Measurements from ENCODE around the gene TRPM5.

DNA sequence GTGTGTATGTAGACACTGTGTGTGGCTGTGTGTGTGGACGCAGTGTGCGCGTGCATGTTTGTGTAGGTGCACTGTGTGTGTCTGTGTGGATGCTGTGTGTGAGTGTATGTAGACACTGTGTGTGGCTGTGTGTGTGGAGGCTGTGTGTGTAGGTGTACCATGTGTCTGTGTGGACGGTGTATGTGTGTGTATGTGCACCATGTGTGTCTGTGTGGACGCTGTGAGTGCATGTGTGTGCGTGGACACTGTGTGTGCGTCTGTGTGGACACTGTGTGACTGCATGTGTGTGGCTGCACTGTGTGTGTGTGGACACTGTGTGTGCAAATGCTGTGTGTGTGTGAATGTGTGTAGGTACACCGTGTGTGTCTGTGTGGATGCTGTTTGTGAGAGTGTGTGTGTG, 10.3 kb downstream of the TRPM5 start:
- TF ChIP-seq, protein P1, sequence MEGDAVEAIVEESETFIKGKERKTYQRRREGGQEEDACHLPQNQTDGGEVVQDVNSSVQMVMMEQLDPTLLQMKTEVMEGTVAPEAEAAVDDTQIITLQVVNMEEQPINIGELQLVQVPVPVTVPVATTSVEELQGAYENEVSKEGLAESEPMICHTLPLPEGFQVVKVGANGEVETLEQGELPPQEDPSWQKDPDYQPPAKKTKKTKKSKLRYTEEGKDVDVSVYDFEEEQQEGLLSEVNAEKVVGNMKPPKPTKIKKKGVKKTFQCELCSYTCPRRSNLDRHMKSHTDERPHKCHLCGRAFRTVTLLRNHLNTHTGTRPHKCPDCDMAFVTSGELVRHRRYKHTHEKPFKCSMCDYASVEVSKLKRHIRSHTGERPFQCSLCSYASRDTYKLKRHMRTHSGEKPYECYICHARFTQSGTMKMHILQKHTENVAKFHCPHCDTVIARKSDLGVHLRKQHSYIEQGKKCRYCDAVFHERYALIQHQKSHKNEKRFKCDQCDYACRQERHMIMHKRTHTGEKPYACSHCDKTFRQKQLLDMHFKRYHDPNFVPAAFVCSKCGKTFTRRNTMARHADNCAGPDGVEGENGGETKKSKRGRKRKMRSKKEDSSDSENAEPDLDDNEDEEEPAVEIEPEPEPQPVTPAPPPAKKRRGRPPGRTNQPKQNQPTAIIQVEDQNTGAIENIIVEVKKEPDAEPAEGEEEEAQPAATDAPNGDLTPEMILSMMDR (conservative IDR thresholded peaks at IDR 0.05; ENCODE audit: low read depth, low read length), result no peak
- TF ChIP-seq EZH2 (IDR thresholded peaks at IDR 0.05; ENCODE audit: borderline replicate concordance, low read depth, low read length, poor library complexity, severe bottlenecking), result no peak
